GM12878 (cell line): ENCODE measurements around the gene ATP6V1G2. TPM values are rescaled to one million over a fixed set of nuclear protein-coding genes. Genes with fewer than 3 reads are reported as not detected.

ENCODE experiments used
- CBX5 ChIP-seq: sonication (generic); IDR thresholded peaks from 2 replicates; pipeline ENCODE4 v1.6.1; 2016; ENCODE audit warnings: low read depth, moderate library complexity, mild to moderate bottlenecking, inconsistent platforms
- FOXK2 ChIP-seq: fragments of 450-650 bp; IDR thresholded peaks from 2 replicates; pipeline ENCODE4 v1.6.1; 2017; ENCODE audit warnings: mild to moderate bottlenecking, moderate library complexity
- MXI1 ChIP-seq: fragments of 150-350 bp; IDR thresholded peaks from 2 replicates; pipeline ENCODE4 v1.6.1; 2011; ENCODE audit warnings: low read depth, mild to moderate bottlenecking, inconsistent platforms, low read length, improper control_type of control experiment
- SIX5 ChIP-seq: IDR thresholded peaks from 2 replicates; pipeline ENCODE4 v1.6.1; 2011; ENCODE audit warnings: mild to moderate bottlenecking, low read depth, low read length, moderate library complexity; ENCODE audit not compliant: severe bottlenecking
- SMARCA5 ChIP-seq: fragments of 450-650 bp; IDR thresholded peaks from 2 replicates; pipeline ENCODE4 v1.6.1; 2017; ENCODE audit warnings: mild to moderate bottlenecking
- SRF ChIP-seq, 2 experiments: IDR thresholded peaks; 2 replicates each; pipeline ENCODE4 v1.6.1; 2011; ENCODE audit warnings: low read depth in 2 of 2, low read length in 2 of 2, mild to moderate bottlenecking in 1 of 2, moderate library complexity in 1 of 2
- WRNIP1 ChIP-seq: IDR thresholded peaks from 2 replicates; pipeline ENCODE4 v1.6.1; 2011; ENCODE audit warnings: low read depth, low read length, improper control_type of control experiment, borderline replicate concordance
- ZBTB40 ChIP-seq: fragments of 450-650 bp; IDR thresholded peaks from 2 replicates; pipeline ENCODE4 v1.6.1; 2016; ENCODE audit warnings: mild to moderate bottlenecking, moderate library complexity, borderline replicate concordance
- ZZZ3 ChIP-seq: IDR thresholded peaks from 2 replicates; pipeline ENCODE4 v1.6.1; 2011; ENCODE audit warnings: low read depth; ENCODE audit not compliant: control insufficient read depth, insufficient read length
- polyA plus RNA-seq, 11 experiments: library from polyadenylated mRNA; depleted of rRNA in 4 of 11; unstranded in 6 of 11; stranded (reverse) in 5 of 11; fragments of >200 nt; fragmentation: Nextera tagmentation in 4 of 11; fragmentation: Illumina TruSeq in 1 of 11; extraction: Ambion mirVana in 4 of 11; extraction: Trizol in 1 of 11; gene quantifications; 1 replicate in 1 of 11; 2 replicates in 10 of 11; pipeline versions ENCODE4 v1.2.1 to v1.2.3, GENCODE V29; 2011 to 2016; ENCODE audit warnings: inconsistent platforms in 2 of 11, missing spikeins in 2 of 11, low read depth in 1 of 11
- total RNA-seq, 4 experiments: library from RNA; depleted of rRNA in 3 of 4; stranded (reverse); fragments of >200 nt in 3 of 4; fragmentation: Illumina TruSeq in 1 of 4; extraction: Trizol in 1 of 4; gene quantifications; 2 replicates each; pipeline versions ENCODE4 v1.2.1 to v1.2.3, GENCODE V29; 2013 to 2021

ATP6V1G2 gene
- total and polyA plus RNA-seq, 10 of the 15 experiments (the other 5 are each of a cell fraction or from before 2014, with no cell fraction given), result 0.45 to 8.9 (median 2.8) TPM

DNA sequence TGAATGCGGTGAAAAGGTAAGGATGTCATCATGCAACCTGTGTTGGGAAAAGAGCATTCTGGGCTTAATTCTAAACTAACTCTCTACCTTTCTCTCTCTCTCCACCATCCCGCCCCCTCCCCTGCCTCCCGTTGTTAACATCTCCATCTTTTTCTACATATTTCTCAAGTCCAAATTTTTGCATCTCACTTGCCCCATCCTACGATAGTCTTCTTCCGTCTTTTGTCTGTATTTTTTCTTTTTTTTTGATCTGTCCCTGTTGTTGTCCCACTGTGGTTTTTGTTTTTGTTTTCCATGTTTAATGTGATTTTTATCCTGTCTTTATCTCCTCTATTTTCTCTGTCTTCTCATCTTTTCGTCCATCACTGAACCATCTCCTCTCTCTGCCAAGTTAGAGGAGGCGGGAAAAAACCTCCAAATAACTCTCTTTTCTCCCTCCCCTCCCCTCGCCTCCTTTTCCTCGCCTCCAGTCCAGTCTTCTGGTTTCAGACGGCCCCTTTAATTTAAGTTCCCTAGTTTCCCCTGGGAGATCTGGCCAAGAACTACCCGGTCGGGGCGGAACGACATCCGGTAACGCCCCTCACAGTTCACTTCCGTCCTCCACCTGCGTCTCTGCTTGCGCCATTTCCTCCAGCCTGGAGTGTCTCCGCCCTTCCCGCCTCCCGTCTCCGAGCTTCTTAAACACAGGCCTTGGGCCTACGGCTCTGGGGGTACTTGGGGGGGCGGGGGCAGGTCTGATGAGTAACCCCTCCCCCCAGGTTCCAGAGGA is 734 bp upstream of the ATP6V1G2 start, which contains the start of gene NFKBIL1 (continued):
- peak in 1 of 2 experiments; percentile 81; a peak in 2 of 4 replicates for TF ChIP-seq SRF (IDR thresholded peaks at IDR 0.05; ENCODE audit: low read depth in 2 of 2, low read length in 2 of 2)
- TF ChIP-seq SIX5, result peak; percentile 96
- TF ChIP-seq MXI1, result 0 out of 2 replicates have a peak, but pooled peaks have one; percentile 53
- TF ChIP-seq FOXK2, result no peak
- TF ChIP-seq CBX5, result no peak
- TF ChIP-seq SMARCA5, result no peak
- 0 out of 2 replicates have a peak, but pooled peaks have one; percentile 88 for TF ChIP-seq WRNIP1
- no peak for TF ChIP-seq ZZZ3
- peak; percentile 98 for TF ChIP-seq ZBTB40
